HG03378 (cell line): ENCODE results near the gene SRSF4.
"Not testable (repeated sequence)": the region's sequence is repeated elsewhere in the genome, so short reads cannot be mapped to it uniquely, and the experiment has no call there.

Experiments used
- ATAC-seq: cut with Tn5 transposase; IDR thresholded peaks from one replicate; pipeline ENCODE4 v1.9.1; 2021; ENCODE audit warnings: mild to moderate bottlenecking, moderate library complexity; ENCODE audit not compliant: unreplicated experiment

The SRSF4 gene

DNA sequence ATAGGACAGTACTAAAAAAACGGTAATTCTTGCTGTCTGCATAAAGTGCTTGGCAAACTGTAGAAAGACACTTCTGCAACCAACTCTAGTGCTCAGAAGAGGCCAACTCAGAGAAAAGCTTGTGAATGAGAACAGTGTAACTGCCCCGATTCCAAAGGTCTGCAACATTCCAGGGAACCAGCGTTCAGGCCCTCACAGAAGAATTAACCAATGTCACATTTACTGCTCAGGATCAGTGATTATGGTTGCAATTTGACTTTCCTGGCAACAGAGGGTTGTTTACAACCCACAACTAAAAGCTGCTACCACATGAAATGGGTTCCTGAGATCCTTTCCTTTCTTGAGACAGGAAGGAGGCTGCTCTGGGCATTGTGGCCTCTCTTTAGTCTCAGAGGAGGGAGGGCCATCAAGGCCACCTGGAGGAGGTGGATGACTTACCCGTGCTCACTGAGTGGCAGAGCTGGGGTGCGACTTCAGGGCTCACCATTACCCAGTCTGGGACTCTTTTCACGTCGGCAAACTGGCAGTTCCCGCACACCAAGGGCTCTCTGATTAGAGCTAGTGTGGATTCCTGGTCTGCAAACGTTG lies 15.3 kb downstream of the SRSF4 start:
- ATAC-seq = no peak

DNA sequence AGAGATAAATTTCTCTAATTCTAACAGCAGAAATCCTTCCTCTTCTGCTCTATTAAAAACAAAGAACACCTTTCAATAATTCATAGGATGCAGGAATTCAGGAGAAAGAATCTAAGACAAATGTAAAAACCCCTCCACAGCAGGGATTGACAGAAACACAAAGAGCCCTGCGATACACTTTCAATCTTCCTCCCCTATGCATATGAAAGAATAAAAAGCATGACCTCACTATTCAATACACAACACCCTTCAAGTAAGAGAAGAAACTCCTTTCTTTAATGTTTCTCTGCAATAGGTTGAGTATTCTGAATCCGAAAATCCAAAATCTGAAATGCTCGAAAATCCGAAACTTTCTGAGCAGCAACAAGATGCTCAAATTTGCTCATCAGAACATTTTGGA lies 17.1 kb downstream of the SRSF4 start:
- no peak for ATAC-seq

DNA sequence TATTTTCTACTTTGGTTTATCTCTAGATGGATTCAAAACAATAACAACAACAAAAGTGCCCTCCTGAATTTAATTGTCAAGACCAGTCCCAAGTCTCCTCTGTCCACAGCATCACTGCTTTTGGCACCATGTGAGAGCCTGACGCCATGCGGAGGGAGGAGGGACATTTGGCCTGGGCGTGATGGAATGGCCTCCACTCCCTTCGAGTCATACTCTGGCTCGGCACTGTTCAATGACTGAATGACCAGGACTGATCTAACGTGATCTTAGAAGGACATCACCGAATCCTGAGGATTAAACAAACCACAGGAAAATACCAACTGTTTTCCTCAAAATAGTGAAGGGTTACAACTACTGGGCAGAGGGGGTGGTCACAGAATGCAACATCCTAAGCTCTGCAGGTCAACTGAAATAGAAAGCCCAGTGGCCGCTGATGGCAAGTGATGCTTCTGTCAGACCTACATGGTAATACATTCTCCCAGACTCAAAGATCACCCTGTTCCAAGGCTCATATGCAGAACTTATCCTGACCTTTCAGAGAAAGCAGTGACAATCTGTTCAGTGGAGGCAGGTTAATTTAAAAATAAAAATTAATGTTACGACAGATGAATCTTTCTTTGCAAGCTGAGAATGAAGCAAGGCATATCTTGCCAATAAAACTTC lies 19.1 kb downstream of the SRSF4 start:
- no peak for ATAC-seq

- no peak for ATAC-seq
These were observed 19.7 kb downstream of the SRSF4 start for GRCh38 chr1:29162025-29162424.

DNA sequence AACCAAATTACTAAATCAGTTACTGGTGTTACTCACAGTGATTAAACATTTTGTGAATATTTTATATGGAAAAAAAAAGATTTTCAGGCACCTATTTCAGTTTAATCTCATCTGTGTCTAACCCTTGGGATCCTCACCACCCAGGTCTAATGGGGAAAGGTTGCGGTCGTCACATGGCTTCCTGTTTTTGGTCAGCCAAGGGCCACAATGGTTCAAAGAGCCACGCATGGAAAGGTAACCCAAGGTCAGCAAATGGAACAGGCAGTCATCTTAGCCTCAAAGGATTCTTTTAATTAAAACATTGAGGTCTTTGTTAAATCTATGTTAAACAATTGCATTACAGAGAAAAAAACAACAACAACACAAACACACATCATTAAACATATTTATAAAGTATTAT lies 21.9 kb downstream of the SRSF4 start:
- ATAC-seq = no peak

- no peak for ATAC-seq
These were observed 24.5 kb downstream of the SRSF4 start for GRCh38 chr1:29157269-29157601.

- ATAC-seq = no peak
These were observed 25.0 kb downstream of the SRSF4 start for GRCh38 chr1:29156543-29157268.

DNA sequence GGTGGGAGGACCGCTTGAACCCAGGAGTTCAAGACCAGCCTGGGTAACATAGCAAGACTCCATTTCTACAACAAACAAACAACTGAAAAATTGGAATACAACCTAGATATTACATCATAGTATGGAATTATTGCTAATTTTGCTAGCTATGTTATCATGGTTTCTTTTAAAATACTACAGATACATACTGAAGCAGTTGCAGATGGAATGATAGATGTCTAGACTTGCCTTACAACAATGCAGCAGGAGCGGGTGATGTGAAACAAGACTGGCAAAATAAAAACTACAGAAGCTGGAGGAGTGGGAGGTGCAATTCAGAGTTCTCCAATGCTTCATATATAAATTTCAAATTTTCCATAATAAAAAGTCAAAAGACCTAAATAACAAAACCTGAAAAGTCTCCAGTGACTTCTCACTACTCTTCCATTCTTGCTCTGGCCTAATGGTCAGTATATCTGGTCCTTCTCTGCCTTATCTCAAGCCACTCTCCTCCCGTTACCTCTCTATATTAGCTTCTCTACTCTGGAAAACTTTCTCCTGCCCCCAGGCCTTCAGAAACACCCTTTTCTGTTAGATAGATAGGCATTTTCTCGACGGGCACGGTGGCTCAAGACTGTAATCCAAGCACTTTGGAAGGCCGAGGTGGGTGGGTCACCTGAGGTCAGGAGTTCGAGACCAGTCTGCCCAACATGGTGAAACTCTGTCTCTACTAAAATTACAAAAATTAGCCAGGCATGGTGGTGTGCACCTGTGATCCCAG lies 29.5 kb downstream of the SRSF4 start:
- ATAC-seq = no peak

- not testable (repeated sequence) for ATAC-seq
These were observed 31.4 kb downstream of the SRSF4 start for GRCh38 chr1:29150346-29150745.

GRCh38 chr1:29148656-29149491 lies 32.8 kb downstream of the SRSF4 start:
- no peak for ATAC-seq

GRCh38 chr1:29145739-29146437 lies 35.8 kb downstream of the SRSF4 start:
- ATAC-seq = no peak

DNA sequence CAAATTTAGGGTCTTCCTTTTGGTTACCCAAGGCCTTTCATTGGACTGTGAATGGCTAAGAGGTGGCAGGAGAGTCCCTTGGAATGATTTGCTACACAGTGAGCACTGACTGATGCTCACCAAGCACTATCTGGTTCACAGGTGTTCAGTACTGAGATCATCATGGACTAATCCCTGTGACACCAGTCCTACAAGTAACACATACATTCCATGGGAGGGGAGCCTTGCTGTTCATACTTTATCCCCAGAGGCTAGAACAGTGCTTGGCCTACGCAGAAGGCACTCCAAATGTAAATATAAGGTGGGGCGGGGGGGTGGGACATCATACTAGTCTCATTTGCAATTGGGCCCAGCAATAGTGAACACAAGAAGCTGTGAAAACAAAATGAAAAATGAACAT lies 37.5 kb downstream of the SRSF4 start:
- ATAC-seq = no peak

- ATAC-seq = no peak
These were observed 39.0 kb downstream of the SRSF4 start for GRCh38 chr1:29142714-29143113.

- no peak for ATAC-seq
These were observed 45.2 kb downstream of the SRSF4 start for GRCh38 chr1:29136391-29136915.

DNA sequence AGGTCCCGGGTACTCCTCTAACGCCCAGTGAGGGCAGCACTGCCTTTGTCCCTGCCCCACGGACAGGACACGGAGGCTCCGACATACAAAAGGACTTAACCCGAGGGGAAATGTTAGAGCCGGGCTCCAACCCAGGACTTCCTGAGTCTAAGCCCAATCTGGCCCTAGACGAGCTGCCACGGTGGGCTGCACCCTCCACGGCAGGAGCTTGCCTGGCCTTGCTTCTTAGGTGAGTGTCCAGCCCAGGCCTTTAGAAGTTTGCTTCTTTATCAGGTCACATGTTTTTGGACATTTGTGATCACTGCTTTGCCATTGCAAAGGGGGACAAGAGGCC lies 47.0 kb downstream of the SRSF4 start:
- ATAC-seq = no peak

DNA sequence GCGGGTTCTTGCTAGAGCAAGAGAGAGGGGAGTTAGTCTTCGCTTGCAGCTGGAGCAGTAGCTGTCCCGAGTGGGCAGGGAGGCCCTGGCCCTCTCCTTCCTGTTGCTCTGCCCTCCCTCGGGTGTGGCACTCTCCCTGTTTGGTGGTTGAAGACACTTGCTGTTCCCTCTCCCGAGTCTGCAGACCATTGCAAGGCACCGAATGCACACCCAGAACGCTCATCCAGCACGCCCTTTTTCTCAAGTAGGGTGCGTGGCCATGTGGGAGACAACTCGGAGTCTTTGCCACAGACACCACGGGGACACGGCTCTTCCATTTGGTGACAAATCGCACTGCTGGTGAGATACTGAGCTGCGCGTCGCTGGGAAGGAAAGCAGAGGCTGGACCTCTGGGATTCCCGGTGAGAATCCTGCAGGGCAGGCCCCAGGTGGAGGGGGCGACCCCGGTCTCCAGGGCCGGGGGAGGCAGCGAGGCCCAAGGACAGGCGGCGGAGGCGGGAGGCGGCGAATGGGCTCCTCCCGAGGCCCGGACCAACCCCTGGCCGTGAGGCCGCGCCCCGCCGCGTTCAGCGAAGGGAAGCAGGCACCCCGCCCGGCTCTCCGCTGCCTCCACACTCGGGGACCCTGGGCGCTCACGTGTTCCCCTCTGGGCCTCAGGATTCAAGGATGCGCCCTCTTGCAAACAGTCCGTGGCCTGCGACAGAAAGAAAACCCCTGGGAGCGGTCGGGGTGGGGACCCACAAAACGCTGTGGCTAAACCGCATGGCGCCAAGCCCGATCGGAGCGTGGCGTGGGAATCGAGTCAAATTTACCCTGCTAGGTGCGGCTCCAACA lies 47.6 kb downstream of the SRSF4 start:
- ATAC-seq = no peak

- not testable (repeated sequence) for ATAC-seq
These were observed 50.6 kb downstream of the SRSF4 start for GRCh38 chr1:29131056-29131455.

DNA sequence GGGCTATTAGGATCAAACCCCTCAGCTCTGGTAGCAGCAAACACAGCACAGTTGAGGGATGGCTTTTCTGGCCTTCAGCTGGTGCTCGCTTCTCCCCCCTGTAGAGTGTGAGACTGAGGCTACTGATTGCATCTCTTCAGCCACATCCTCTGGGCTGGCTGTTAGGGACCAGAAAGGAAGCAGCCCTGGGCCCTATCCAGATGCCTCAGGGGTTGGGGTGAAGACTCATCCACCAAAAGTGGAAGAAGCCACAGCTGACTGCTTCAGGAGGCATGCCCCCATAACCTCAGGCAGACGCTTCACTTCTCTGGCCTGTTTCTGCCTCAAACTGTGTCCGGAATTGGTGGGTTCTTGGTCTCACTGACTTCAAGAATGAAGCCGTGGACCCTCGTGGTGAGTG lies 51.8 kb downstream of the SRSF4 start:
- ATAC-seq = no peak

- no peak for ATAC-seq
These were observed 53.0 kb downstream of the SRSF4 start for GRCh38 chr1:29128739-29129138.
